Transverse colon (tissue), 4 donors: ENCODE measurements around the gene PRM2. TPM values are rescaled to one million over a fixed set of nuclear protein-coding genes. Genes with fewer than 3 reads are reported as not detected.

Source experiments
- DNase-seq: peaks from one replicate; pipeline ENCODE4 v3.0.0-alpha.2; 2019
- H3K27ac ChIP-seq, 4 donors: fragments of 200-600 bp; sonication (generic); 2 replicates each; pipeline ENCODE4 v1.5.1; 2016 to 2018; ENCODE audit warnings: inconsistent platforms in 4 of 4
- H3K27me3 ChIP-seq: fragments of 200-600 bp; sonication (generic); 2 replicates; pipeline ENCODE4 v1.5.1; 2017; ENCODE audit warnings: inconsistent platforms
- H3K36me3 ChIP-seq, 4 donors: fragments of 200-600 bp; sonication (generic); 2 replicates each; pipeline ENCODE4 v1.5.1; 2017 to 2019; ENCODE audit warnings: inconsistent platforms in 4 of 4
- H3K4me1 ChIP-seq, 4 donors: fragments of 200-600 bp; sonication (generic); 2 replicates each; pipeline ENCODE4 v1.5.1; 2017 to 2020; ENCODE audit warnings: inconsistent platforms in 4 of 4
- H3K4me3 ChIP-seq, 4 donors: fragments of 200-600 bp; sonication (generic); 1 replicate in 1 of 4; 2 replicates in 3 of 4; pipeline versions ENCODE4 v1.5.1 to v1.6.1; 2017 to 2019; ENCODE audit warnings: inconsistent platforms in 4 of 4
- H3K9me3 ChIP-seq, 2 donors: fragments of 200-600 bp; sonication (generic); 2 replicates each; pipeline ENCODE4 v1.5.1; 2017 to 2019; ENCODE audit warnings: inconsistent platforms in 2 of 2
- CTCF ChIP-seq, 5 experiments: fragments of 200-600 bp in 3 of 5; fragments of 450-650 bp in 2 of 5; sonication (generic) in 3 of 5; IDR thresholded peaks; 1 replicate in 2 of 5; 2 replicates in 3 of 5; pipeline ENCODE4 v1.5.1; 2016 to 2017; ENCODE audit warnings: antibody characterized with exemption in 5 of 5, inconsistent platforms in 3 of 5, mild to moderate bottlenecking in 2 of 5, moderate library complexity in 1 of 5
- EP300 ChIP-seq: sonication (generic); formaldehyde crosslinking; IDR thresholded peaks from one replicate; pipeline ENCODE4 v1.6.1; 2017; ENCODE audit warnings: antibody characterized with exemption, low read depth
- POLR2A ChIP-seq: fragments of 450-650 bp; IDR thresholded peaks from one replicate; pipeline ENCODE4 v1.6.1; 2016; ENCODE audit warnings: antibody characterized with exemption, mild to moderate bottlenecking, moderate library complexity
- POLR2AphosphoS5 ChIP-seq, 3 donors: sonication (generic); formaldehyde crosslinking; IDR thresholded peaks; one replicate each; pipeline ENCODE4 v1.6.1; 2016; ENCODE audit warnings: antibody characterized with exemption in 3 of 3
- WGBS, 2 donors: methylation state at CpG; one replicate each; pipeline ENCODE4 v1.1.5; 2018; ENCODE audit warnings: low coverage in 1 of 2; 5-methylcytosine and 5-hydroxymethylcytosine counted together
- in situ Hi-C, 4 donors: fragments of 200-750 bp; cut with MboI; loops; one replicate each; pipeline versions ENCODE4 v1.15.0 to v1.15.1; 2017; ENCODE audit warnings: low sequenced_read_pairs in 3 of 4, low pct_ligation_motif_present in 1 of 4, low pct_unique_long_range_greater_than_20kb in 1 of 4
- intact Hi-C: fragments of 100-400 bp; cut with DNase I; formaldehyde crosslinking; loops from one replicate; pipeline ENCODE4 v1.15.1; 2023; ENCODE audit warnings: low total_unique reads
- total RNA-seq, 4 donors: library from RNA; depleted of rRNA; stranded (reverse); fragments of >200 nt; gene quantifications; one replicate each; pipeline ENCODE4 v1.1.0, GENCODE V29; 2016

The PRM2 gene
- not detected for total RNA-seq

GRCh38 chr16:11276143-11276895 lies at the start of gene PRM2:
TSS of gene PRM2 (minus strand) at chr16:11276480. CDS start at chr16:11276370, 110 bp downstream.
- Histone ChIP-seq H3K27me3 (no peaks in the 10 kb centered on the region), H3K9me3 (no peaks in the 10 kb centered on the region), H3K4me1 (peaks cover 0 to 6% (median 0%) of the 10 kb centered on the region in 4 donors), H3K36me3 (no peaks in the 10 kb centered on the region), H3K27ac (no peak within 1 kb of the TSS), H3K4me3 (no peak within 1 kb of the TSS)
- TF ChIP-seq POLR2A: no peak
- TF ChIP-seq CTCF (IDR thresholded peaks at IDR 0.05): no peak
- no peak for TF ChIP-seq POLR2AphosphoS5 (IDR thresholded peaks at IDR 0.05)
- TF ChIP-seq EP300: no peak
- DNase-seq: no peak
- in situ Hi-C loops: no loop called here
- 92 to 94% methylated on average over 6 to 23 of the region's 26 CpGs for WGBS, 2 donors
- intact Hi-C loops: no loop called here

GRCh38 chr16:11325404-11326083 lies 49.3 kb upstream of the PRM2 start:
- H3K9me3 ChIP-seq: no peaks in the 10 kb centered on the region
- TF ChIP-seq POLR2A (no peak), POLR2AphosphoS5 (IDR thresholded peaks at IDR 0.05) (no peak), EP300 (no peak), CTCF (IDR thresholded peaks at IDR 0.05) (no peak)
- no peak overlapping the region for H3K27ac ChIP-seq
- in situ Hi-C loops (no loop called here), intact Hi-C loops (no loop called here)
- no peaks in the 10 kb centered on the region for H3K36me3 ChIP-seq
- no peak overlapping the region for H3K4me3 ChIP-seq
- no peak for DNase-seq
- no peaks in the 10 kb centered on the region for H3K27me3 ChIP-seq
- peaks cover 2 to 20% (median 7%) of the 10 kb centered on the region in 4 donors for H3K4me1 ChIP-seq
- WGBS, 2 donors: 75 to 90% methylated on average over 2 to 9 of the region's 10 CpGs

GRCh38 chr16:11323551-11324336 lies 47.5 kb upstream of the PRM2 start:
- H3K27ac ChIP-seq: no peak overlapping the region
- DNase-seq: no peak
- no peak for TF ChIP-seq POLR2A
- TF ChIP-seq CTCF (IDR thresholded peaks at IDR 0.05): no peak
- no peak for TF ChIP-seq EP300
- TF ChIP-seq POLR2AphosphoS5 (IDR thresholded peaks at IDR 0.05): no peak
- intact Hi-C loops: no loop called here
- in situ Hi-C loops: no loop called here
- no peaks in the 10 kb centered on the region for H3K27me3 ChIP-seq
- no peaks in the 10 kb centered on the region for H3K36me3 ChIP-seq
- peaks cover 1 to 11% (median 5%) of the 10 kb centered on the region in 4 donors for H3K4me1 ChIP-seq
- no peak overlapping the region for H3K4me3 ChIP-seq
- 87 to 100% methylated on average over 3 to 11 of the region's 11 CpGs for WGBS, 2 donors
- H3K9me3 ChIP-seq: no peaks in the 10 kb centered on the region

DNA sequence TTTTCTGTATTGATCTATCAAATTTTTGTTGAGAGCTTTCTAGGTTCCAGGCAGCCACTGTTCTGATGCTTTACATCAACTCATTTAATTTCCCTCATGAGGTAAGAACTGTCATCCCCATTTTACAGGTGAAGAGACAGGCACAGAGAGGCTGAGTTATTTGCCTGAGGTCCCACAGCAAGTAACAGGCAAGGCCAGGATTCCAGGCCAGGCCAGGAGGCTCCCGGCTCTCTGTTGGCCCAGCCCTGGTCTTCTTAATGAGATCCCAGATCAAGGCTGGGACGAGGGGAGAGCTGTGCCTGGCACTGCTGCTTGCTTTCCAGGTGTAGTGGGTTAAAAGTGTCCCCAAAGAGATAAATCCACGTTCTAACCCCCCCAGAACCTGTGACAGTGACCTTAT lies 46.5 kb upstream of the PRM2 start:
- TF ChIP-seq CTCF (IDR thresholded peaks at IDR 0.05) (no peak), EP300 (no peak), POLR2AphosphoS5 (IDR thresholded peaks at IDR 0.05) (no peak), POLR2A (no peak)
- Histone ChIP-seq H3K9me3 (no peaks in the 10 kb centered on the region), H3K27me3 (no peaks in the 10 kb centered on the region), H3K27ac (no peak overlapping the region), H3K4me1 (peaks cover 0 to 2% (median under 1%) of the 10 kb centered on the region in 4 donors), H3K36me3 (no peaks in the 10 kb centered on the region), H3K4me3 (no peak overlapping the region)
- in situ Hi-C loops (no loop called here), intact Hi-C loops (no loop called here)
- WGBS, 2 donors: 90% methylated on average over 3 of the region's 3 CpGs; no CpG with 5 or more reads in 1 of the 2 donors
- DNase-seq: no peak
